DND-41 (cell line): ENCODE measurements around the gene LILRA6.
"Not testable (repeated sequence)": the region's sequence is repeated elsewhere in the genome, so short reads cannot be mapped to it uniquely, and the experiment has no call there.

Experiments
- CTCF ChIP-seq: IDR thresholded peaks from 2 replicates; pipeline ENCODE4 v1.5.1; 2012; ENCODE audit warnings: borderline replicate concordance, low read length, moderate library complexity, mild to moderate bottlenecking; ENCODE audit not compliant: poor library complexity, severe bottlenecking; ENCODE audit errors: extremely low read depth
- EZH2 ChIP-seq: IDR thresholded peaks from 3 replicates; pipeline ENCODE4 v1.6.1; 2012; ENCODE audit warnings: borderline replicate concordance, low read depth, mild to moderate bottlenecking, moderate library complexity, low read length, inconsistent platforms; ENCODE audit not compliant: severe bottlenecking

GRCh38 chr19:54289160-54289559 is 46.6 kb upstream of the LILRA6 start:
- not testable (repeated sequence) for TF ChIP-seq CTCF, EZH2
